GM23338 (cell line): ENCODE data around the gene PRKCD.

ENCODE experiments used
- CREB1 ChIP-seq: fragments of 250-450 bp; sonication (Bioruptor Pico); IDR thresholded peaks from 2 replicates; pipeline ENCODE4 v1.5.0; 2020; ENCODE audit warnings: low read depth, mild to moderate bottlenecking, moderate library complexity
- JUNB ChIP-seq: IDR thresholded peaks from one replicate; pipeline ENCODE4 v1.6.1; 2016; ENCODE audit warnings: antibody characterized with exemption; ENCODE audit not compliant: unreplicated experiment
- POLR2AphosphoS5 ChIP-seq: IDR thresholded peaks from 2 replicates; pipeline ENCODE4 v1.6.1; 2016; ENCODE audit warnings: antibody characterized with exemption, low read depth
- TF ChIP-seq, protein P1 (sequence below), 2 experiments: fragments of 200-600 bp in 1 of 2; sonication (generic) in 1 of 2; conservative IDR thresholded peaks; 2 replicates each; pipeline versions ENCODE4 v1.5.1 to v1.6.1; 2016 to 2017; ENCODE audit warnings: antibody characterized with exemption in 2 of 2, low read depth in 2 of 2, mild to moderate bottlenecking in 2 of 2, moderate library complexity in 1 of 2
- TF ChIP-seq, protein P2 (sequence below): IDR thresholded peaks from one replicate; pipeline ENCODE4 v1.6.1; 2018; ENCODE audit warnings: antibody characterized with exemption; ENCODE audit not compliant: unreplicated experiment

DNA sequence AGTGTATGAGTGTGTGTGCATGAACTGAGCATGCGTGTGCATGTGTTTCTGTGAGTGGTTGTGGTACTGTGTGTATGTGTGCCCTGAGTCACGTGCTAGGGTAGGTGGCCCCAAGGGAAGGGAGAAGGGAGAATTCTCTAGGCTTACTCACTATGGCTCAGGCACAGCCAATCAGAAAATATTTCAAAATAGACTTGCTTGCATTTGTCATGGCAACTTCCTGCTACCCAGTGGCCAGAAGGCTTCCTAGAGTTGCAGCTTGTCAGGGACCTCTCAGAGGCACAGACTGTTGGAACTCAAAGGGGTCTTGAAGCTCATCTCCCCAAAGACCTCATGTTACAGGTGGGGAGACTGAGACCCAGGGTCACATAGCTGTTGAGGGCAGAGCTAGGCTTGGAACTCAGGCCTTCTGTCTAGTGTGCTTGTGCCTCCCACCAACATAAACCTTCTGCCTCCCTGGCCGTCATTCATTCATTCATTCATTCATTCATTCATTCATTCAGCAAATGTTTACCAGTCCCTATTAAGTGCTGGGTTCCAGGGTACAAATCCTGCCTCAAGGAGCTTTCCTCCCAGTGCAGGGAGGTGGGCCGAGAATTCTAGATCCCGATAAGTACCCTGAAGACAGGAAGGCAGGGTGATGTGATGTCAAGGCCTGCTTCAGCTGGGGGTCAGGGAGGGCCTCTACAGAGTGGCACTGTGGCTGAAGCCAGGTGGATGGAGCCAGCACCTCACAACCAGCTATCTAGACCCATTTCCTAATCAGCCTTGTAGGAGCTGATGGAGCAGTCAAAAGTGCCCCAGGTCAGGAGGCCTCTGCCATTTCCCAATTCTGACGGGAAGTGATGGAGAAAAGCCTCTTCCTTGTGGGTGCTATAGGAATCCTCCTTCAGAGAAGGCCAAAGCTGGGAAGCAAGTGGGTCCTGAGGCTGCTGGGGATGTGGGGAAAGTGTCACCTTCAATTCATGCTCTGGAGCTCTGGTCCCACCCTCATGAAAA is 19.9 kb upstream of the PRKCD start:
- TF ChIP-seq, protein P1, sequence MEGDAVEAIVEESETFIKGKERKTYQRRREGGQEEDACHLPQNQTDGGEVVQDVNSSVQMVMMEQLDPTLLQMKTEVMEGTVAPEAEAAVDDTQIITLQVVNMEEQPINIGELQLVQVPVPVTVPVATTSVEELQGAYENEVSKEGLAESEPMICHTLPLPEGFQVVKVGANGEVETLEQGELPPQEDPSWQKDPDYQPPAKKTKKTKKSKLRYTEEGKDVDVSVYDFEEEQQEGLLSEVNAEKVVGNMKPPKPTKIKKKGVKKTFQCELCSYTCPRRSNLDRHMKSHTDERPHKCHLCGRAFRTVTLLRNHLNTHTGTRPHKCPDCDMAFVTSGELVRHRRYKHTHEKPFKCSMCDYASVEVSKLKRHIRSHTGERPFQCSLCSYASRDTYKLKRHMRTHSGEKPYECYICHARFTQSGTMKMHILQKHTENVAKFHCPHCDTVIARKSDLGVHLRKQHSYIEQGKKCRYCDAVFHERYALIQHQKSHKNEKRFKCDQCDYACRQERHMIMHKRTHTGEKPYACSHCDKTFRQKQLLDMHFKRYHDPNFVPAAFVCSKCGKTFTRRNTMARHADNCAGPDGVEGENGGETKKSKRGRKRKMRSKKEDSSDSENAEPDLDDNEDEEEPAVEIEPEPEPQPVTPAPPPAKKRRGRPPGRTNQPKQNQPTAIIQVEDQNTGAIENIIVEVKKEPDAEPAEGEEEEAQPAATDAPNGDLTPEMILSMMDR (conservative IDR thresholded peaks at IDR 0.05; ENCODE audit: low read depth in 2 of 2), result no peak
- TF ChIP-seq POLR2AphosphoS5 (no peak), JUNB (no peak), CREB1 (CRISPR knock-in tag) (no peak)
- TF ChIP-seq, protein P2, sequence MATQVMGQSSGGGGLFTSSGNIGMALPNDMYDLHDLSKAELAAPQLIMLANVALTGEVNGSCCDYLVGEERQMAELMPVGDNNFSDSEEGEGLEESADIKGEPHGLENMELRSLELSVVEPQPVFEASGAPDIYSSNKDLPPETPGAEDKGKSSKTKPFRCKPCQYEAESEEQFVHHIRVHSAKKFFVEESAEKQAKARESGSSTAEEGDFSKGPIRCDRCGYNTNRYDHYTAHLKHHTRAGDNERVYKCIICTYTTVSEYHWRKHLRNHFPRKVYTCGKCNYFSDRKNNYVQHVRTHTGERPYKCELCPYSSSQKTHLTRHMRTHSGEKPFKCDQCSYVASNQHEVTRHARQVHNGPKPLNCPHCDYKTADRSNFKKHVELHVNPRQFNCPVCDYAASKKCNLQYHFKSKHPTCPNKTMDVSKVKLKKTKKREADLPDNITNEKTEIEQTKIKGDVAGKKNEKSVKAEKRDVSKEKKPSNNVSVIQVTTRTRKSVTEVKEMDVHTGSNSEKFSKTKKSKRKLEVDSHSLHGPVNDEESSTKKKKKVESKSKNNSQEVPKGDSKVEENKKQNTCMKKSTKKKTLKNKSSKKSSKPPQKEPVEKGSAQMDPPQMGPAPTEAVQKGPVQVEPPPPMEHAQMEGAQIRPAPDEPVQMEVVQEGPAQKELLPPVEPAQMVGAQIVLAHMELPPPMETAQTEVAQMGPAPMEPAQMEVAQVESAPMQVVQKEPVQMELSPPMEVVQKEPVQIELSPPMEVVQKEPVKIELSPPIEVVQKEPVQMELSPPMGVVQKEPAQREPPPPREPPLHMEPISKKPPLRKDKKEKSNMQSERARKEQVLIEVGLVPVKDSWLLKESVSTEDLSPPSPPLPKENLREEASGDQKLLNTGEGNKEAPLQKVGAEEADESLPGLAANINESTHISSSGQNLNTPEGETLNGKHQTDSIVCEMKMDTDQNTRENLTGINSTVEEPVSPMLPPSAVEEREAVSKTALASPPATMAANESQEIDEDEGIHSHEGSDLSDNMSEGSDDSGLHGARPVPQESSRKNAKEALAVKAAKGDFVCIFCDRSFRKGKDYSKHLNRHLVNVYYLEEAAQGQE, result no peak
